Measurements from ENCODE around the gene CNIH2. TPM values are rescaled to one million over a fixed set of nuclear protein-coding genes. Genes with fewer than 3 reads are reported as not detected.
A peak's percentile ranks its signal among the peaks of the same experiment; 100 is the strongest.

CNIH2 gene
- total RNA-seq, 1 experiment from 2014 or later, result 3.4 TPM

DNA sequence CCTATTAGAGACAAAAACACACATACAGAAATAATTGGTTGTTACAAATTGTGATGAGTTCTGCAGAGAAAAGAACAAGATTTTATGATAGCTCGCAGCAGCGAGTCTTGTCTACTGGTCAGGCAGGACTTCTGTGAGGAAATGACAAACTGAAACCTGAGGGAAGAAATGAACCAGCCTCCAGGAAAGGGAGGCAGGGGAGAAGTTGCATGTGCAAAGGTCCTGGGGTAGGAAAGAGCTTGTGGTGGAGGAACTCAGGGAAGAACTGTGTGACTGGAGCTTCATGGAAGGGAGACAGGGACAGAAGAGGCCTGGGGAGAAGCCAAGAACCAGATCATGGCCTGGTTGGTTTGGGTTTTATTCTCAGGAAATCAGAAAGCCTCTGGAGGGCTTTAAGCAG, 18.8 kb upstream of the CNIH2 start:
- DNase-seq (ENCODE audit: low read depth), result no peak

- DNase-seq (ENCODE audit: low read depth), result no peak
Observed at GRCh38 chr11:66259956-66260355, 18.0 kb upstream of the CNIH2 start.

- DNase-seq (ENCODE audit: low read depth), result no peak
Observed at GRCh38 chr11:66261578-66261977, 16.4 kb upstream of the CNIH2 start.

DNA sequence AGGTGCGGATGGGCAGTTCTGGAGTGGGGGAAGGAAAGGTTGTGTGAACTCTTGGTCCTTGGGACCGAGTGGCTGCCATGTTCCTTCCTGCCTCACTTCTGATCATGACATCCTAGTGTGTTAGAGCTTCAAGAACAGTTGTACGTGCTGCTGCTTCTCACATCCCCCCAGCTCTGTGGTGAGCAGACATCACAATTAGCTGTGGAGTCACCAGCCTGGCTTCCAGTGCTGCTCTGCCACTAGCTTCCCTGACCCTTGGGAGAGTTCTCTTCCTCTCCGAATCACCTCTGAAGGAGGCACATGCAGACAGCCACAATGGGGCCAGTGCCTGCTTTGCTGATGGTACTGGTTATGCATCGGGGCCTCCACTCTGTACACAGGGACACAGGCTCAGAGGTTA, 15.8 kb upstream of the CNIH2 start:
- DNase-seq (ENCODE audit: low read depth), result no peak

DNA sequence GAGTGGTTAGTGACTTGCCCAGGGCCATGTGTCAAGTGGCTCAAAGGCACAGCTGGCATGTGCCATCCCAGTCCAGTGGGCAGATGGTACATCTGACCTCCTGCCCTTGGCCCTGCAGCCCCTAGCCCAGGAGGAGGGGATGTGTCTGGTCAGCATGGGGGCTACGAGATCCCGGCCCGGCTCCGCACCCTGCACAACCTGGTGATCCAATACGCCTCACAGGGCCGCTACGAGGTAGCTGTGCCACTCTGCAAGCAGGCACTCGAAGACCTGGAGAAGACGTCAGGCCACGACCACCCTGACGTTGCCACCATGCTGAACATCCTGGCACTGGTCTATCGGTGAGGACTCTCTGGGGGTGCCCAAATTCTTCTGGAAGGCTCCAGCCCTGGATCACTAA, 15.3 kb upstream of the CNIH2 start:
- DNase-seq (ENCODE audit: low read depth), result no peak

DNA sequence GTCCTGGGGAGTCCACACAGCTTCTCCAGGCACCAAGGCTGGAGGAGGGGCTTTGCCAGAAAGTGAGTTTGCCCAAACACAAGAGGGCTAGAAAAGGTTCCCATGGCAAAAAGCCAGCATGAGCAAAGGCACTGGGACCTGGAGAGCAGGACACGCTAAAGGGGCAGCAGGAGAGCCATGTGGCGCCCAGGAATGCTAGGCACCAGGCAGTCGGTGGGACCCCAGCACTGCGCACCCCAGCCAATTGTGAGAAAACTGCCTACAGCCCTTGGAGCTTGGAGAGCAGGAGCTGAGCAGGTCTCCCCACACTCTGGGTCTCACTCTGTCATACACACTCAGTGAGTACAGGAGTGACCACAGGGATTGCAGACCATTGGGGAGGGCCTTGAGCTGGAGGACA, 14.7 kb upstream of the CNIH2 start:
- no peak for DNase-seq (ENCODE audit: low read depth)

- DNase-seq (ENCODE audit: low read depth), result no peak
Observed at GRCh38 chr11:66263785-66264184, 14.2 kb upstream of the CNIH2 start.

DNA sequence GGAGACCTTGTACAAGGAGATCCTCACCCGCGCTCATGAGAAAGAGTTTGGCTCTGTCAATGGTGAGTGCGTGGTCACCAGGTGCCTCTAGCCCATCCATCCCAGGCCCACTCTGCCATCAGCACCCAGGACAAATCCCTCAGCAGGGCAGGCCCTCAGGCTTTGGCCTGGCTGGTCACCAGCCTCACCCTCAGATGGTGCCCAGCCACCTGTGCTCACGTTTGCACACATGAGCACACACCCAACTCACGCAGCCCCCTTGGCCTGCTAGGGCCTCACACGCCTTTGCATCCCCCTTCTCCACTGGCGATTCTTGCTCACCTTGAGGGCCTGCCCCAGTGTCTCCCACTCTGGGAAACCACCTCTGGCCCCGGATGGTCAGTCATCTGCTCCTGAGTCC, 13.6 kb upstream of the CNIH2 start:
- DNase-seq (ENCODE audit: low read depth), result no peak

DNA sequence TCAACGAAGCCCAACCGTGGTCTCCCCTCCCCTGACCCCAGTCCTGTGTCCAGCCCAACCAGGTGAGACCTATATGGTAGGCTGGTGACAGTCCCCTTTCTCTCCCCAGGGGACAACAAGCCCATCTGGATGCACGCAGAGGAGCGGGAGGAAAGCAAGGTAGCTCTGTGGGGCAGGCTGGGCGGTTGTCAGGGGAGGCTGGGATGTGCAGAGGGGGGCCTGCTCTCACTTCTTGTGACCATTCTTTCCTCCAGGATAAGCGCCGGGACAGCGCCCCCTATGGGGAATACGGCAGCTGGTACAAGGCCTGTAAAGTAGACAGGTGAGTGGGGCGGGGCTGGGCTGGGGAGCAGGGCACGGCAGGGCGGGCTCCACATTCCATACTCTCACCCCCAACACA, 13.1 kb upstream of the CNIH2 start:
- DNase-seq (ENCODE audit: low read depth), result no peak

- no peak for DNase-seq (ENCODE audit: low read depth)
Observed at GRCh38 chr11:66265531-66266377, 12.2 kb upstream of the CNIH2 start.

DNA sequence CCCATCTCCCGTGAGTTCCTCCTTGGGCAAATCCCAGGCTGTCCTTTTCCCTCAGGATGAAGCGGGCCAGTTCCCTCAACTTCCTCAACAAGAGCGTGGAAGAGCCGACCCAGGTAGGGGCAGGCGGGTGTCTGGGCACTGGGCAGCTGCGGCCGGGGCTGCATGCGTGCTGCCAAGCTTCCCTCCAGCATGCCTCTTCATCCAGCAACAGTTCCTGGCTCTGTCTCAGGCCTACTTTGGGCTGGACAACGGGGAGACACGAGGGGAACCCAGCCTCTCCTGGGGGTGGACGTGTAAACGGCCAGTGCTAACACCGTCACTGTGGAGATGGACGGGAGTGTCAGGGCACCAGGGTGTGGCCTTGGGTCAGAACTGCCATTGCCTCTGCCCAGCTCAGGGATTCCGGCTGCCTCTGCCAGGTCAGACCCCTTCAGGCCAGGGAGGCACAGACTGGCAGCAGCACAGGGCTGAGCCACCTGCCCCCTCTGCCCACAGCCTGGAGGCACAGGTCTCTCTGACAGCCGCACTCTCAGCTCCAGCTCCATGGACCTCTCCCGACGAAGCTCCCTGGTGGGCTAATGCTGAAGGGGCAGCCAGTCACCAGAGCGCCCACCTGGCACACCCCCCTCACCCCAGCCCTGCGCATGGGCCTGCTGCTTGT, 11.5 kb upstream of the CNIH2 start:
- no peak for DNase-seq (ENCODE audit: low read depth)

DNA sequence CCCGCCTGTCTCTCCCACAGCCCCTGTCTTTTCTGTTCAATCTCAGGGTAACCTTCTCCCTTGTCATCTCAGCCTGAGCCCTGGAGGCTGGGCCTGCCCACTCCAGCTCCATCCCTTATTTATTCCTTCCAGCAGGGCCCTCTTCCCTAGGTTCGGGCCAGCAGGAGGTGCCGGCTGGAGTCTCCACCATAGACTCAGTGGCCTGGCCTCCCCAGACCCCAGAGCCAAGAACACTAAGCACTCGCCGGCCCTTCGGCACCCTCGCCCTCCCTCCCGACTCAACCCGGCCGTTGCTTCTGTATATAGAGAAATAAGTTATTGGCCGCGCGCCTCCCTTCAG, 11.0 kb upstream of the CNIH2 start:
- no peak for DNase-seq (ENCODE audit: low read depth)

- peak; percentile 71 for DNase-seq (ENCODE audit: low read depth)
Observed at GRCh38 chr11:66267379-66268243, 10.4 kb upstream of the CNIH2 start.

GRCh38 chr11:66268244-66268951, 9.6 kb upstream of the CNIH2 start, which contains the start of gene RAB1B:
Gene RAB1B (plus strand): TSS chr11:66268639. CDS start chr11:66268680, 41 bp downstream.
- DNase-seq (ENCODE audit: low read depth), result peak; percentile 99

DNA sequence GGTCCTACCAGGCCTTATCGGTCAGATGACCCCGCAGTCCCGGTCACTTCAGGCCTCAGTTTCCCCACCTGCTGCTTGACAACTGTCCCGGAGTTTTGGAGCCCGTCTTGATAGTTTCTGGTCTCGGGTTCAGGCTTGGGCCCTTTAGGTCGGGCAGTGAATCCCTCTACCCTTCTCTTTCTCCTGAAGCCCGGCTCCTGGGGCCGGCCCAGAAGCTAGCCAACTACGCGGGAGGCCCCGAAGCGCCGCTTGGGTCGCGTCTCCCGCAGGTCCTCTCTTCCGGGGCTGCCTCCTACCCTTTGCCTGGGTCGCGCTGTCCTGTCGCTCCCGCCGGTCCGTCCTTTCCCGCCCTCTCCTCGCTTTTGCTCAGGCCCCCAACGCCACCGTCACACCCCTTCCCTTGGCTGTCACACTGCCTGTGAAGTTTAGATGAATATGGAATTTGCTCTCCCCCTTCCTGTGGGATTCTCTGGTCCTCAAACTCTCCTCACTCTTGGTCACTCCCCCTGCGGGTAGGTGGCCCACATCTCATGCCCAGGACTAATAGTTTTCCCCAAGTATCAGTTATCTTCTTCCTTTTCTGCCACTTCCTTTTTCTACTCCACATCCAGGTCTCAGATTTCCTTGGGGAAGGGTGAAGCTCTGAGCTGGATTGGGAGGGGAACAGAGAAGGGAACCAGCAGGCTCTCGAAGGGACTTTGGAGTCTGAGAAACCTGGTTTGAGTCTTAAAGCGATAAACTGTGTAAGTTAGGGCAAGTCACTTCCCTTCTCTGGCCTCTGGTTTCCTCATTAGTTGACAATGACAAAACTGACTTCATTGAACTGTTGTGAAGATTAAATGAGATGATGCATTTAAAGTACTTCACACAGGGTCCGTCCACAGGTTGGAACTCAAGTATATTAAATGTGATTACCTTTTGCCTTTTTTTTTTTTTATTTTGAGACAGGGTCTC, 8.7 kb upstream of the CNIH2 start:
- peak; percentile 70 for DNase-seq (ENCODE audit: low read depth)

DNA sequence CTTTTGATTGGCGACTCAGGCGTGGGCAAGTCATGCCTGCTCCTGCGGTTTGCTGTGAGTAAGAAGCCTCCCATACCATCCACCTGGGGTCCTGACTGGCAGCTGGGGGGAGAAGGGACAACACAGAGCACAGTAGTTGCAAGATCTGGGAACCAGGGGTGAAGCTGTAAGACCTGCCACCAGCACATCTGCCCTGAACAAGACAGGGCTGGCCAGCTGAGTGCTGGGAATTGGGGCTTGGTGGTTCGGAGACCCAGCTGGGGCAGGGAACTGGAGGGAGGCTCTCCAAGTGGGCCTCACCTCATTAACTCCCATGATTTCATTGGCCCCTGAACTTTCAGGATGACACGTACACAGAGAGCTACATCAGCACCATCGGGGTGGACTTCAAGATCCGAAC, 6.2 kb upstream of the CNIH2 start:
- no peak for DNase-seq (ENCODE audit: low read depth)

- DNase-seq (ENCODE audit: low read depth), result no peak
Observed at GRCh38 chr11:66272596-66272995, 5.4 kb upstream of the CNIH2 start.

DNA sequence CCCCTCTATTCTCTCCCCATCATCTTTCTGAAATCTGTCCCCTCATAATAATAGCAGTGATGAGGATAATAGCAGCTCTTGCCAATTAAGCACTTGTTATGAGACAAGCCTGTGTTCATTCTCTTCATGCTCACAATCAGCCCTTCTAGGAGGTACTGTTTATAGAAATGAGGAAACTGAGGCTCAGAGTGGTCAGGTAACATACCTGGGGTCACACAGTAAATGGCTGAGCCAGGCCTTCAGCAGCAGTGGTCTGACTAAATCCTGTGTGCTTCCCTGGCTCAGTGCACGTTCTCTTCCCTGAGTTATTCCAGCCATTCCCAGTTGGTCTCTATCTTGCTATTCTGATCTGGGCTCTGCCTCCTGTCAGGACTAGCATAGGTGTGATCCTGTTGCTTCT, 3.8 kb upstream of the CNIH2 start:
- no peak for DNase-seq (ENCODE audit: low read depth)

DNA sequence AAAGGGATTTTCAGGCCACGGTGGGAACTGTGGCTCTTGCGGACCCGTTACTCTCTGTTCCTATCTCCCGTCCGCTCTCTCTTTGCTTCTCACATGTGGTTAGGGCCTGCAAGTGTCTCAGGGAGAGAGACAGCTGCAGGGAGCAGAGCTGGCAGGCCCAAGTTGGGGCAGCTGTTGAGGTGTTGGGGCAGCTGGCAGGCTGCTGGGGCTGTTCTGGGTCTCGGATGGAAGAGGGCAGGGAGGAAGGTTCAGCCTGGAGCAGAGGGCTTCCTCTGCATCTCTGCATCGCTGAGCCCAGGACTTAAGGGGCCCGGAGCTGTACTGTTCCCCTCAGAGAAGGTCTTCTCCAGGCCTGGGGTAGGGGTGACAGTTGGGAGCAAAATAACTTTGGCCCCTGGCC, 2.6 kb upstream of the CNIH2 start:
- no peak for DNase-seq (ENCODE audit: low read depth)

- no peak for DNase-seq (ENCODE audit: low read depth)
Observed at GRCh38 chr11:66275984-66276612, 1.9 kb upstream of the CNIH2 start.

Measured in M059J (cell line).